ENCODE data around the gene ARHGAP33.

ARHGAP33 gene

GRCh38 chr19:35812220-35813042 is 37.1 kb downstream of the ARHGAP33 start, which contains the start of gene PRODH2:
Gene PRODH2 (minus strand): TSS chr19:35812845. CDS start chr19:35812805, 40 bp downstream.
- DNase-seq (ENCODE audit: low spot score) = no peak
- TF ChIP-seq, protein P1, sequence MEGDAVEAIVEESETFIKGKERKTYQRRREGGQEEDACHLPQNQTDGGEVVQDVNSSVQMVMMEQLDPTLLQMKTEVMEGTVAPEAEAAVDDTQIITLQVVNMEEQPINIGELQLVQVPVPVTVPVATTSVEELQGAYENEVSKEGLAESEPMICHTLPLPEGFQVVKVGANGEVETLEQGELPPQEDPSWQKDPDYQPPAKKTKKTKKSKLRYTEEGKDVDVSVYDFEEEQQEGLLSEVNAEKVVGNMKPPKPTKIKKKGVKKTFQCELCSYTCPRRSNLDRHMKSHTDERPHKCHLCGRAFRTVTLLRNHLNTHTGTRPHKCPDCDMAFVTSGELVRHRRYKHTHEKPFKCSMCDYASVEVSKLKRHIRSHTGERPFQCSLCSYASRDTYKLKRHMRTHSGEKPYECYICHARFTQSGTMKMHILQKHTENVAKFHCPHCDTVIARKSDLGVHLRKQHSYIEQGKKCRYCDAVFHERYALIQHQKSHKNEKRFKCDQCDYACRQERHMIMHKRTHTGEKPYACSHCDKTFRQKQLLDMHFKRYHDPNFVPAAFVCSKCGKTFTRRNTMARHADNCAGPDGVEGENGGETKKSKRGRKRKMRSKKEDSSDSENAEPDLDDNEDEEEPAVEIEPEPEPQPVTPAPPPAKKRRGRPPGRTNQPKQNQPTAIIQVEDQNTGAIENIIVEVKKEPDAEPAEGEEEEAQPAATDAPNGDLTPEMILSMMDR (IDR thresholded peaks at IDR 0.05; ENCODE audit: extremely low read depth, missing control alignments) = no peak

DNA sequence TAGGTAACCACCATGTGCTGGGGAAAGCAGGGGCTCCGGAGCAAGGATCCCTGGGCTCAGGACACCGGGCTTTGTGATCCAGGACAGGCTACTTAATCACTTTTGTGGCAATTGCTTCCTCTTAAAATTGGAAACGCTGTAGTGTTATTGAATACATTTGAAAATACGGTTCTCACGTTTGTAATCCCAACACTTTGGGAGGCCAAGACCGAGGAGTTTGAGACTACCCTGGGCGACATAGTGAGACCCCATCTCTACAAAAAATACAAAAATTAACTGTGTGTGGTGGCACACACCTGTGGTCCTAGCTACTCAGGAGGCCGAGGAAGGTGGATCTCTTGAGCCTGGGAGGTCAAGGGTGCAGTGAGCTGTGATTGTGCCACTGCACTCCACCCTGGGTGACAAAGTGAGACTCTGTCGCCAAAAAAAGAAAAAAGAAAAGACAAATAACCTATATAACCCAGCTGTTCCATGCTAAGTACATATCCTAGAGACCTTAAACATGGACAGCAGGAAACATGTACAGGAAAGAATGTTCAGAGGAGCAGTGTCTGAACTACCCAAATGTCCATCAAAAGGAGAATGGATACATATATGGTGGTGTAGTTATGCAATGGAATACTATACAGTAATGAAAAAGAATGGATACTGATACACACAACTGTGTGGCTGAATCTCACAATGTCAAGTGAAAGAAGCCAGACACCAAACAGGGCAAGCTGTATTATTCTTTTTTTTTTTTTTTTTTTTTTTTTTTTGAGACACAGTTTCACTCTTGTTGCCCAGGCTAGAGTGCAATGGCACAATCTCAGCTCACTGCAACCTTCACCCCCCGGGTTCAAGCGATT is 37.9 kb downstream of the ARHGAP33 start:
- no peak for DNase-seq (ENCODE audit: low spot score)
- TF ChIP-seq, protein P1 (IDR thresholded peaks at IDR 0.05; ENCODE audit: extremely low read depth, missing control alignments) = no peak

GRCh38 chr19:35816262-35816661 is 40.9 kb downstream of the ARHGAP33 start:
- no peak for DNase-seq (ENCODE audit: low spot score)
- TF ChIP-seq, protein P1 (IDR thresholded peaks at IDR 0.05; ENCODE audit: extremely low read depth, missing control alignments) = no peak

DNA sequence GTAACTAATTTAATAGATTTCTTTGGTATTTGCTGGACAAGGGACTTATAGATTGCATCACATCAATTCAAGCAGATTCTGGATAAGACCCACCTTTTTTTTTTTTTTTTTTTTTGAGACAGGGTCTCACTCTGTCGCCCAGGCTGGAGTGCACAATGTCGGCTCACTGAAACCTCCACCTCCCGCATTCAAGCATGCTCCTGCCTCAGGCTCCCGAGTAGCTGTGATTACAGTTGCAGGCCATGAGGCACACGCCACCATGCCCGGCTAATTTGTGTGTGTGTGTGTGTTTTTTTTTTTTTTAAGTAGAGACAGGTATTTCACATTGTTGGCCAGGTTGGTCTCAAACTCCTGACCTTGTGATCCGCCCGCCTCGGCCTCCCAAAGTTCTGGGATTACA is 41.5 kb downstream of the ARHGAP33 start:
- TF ChIP-seq, protein P1 (IDR thresholded peaks at IDR 0.05; ENCODE audit: extremely low read depth, missing control alignments) = no peak
- no peak for DNase-seq (ENCODE audit: low spot score)

- DNase-seq (ENCODE audit: low spot score) = no peak
- TF ChIP-seq, protein P1 (IDR thresholded peaks at IDR 0.05; ENCODE audit: extremely low read depth, missing control alignments) = no peak
These were observed 43.1 kb downstream of the ARHGAP33 start for GRCh38 chr19:35818445-35818844.

DNA sequence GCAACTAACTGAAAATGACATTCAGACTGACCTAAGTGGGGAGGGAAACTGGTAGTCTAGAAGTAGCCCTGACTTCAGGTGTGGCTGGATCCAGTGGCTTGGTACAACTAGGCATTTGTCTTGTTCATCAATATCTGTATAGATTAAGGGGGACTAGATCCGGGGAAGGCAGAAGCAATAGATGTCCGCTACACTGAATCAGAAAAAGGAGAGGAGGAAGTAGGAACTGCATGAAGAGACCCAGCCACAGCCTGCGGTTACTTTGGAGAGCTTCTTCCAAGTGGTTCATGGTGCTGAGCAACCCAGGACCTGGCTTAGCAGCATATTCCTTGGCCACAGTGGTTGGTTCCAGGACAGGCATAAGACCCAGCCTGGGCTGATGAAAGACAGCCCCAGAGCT is 47.2 kb downstream of the ARHGAP33 start:
- no peak for DNase-seq (ENCODE audit: low spot score)
- TF ChIP-seq, protein P1 (IDR thresholded peaks at IDR 0.05; ENCODE audit: extremely low read depth, missing control alignments) = no peak

DNA sequence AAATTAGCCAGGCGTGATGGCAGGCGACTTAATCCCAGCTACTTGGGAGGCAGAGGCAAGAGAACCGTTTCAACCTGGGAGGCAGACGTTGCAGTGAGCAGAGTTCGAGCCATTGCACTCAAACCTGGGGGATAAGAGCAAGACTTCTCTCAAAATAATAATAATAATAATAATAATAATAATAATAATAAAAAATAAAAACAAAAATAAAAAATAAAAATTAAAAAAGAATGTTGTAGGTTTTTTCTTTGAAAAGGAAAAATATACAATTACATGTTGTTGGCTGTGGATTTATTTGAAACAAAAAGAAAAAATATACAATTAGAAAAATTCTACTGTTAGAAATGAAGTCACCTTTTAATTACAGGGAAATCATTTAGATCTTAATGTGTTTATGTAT is 48.8 kb downstream of the ARHGAP33 start:
- TF ChIP-seq, protein P1 (IDR thresholded peaks at IDR 0.05; ENCODE audit: extremely low read depth, missing control alignments) = no peak
- DNase-seq (ENCODE audit: low spot score) = no peak

Measured in GM20000 (cell line).